AG09319 (cell line): ENCODE measurements around the gene VAPA.

Experiments used
- DNase-seq: peaks from one replicate; pipeline ENCODE4 v3.0.0-alpha.2; 2010; ENCODE audit warnings: low read depth; ENCODE audit errors: extremely low read depth
- TF ChIP-seq, protein P1 (sequence below): IDR thresholded peaks from 2 replicates; pipeline ENCODE4 v1.5.1; 2011; ENCODE audit warnings: low read depth, mild to moderate bottlenecking, inconsistent platforms, low read length, moderate library complexity

Gene VAPA

GRCh38 chr18:9933865-9934264 lies 20.0 kb downstream of the VAPA start:
- no peak for DNase-seq
- TF ChIP-seq, protein P1, sequence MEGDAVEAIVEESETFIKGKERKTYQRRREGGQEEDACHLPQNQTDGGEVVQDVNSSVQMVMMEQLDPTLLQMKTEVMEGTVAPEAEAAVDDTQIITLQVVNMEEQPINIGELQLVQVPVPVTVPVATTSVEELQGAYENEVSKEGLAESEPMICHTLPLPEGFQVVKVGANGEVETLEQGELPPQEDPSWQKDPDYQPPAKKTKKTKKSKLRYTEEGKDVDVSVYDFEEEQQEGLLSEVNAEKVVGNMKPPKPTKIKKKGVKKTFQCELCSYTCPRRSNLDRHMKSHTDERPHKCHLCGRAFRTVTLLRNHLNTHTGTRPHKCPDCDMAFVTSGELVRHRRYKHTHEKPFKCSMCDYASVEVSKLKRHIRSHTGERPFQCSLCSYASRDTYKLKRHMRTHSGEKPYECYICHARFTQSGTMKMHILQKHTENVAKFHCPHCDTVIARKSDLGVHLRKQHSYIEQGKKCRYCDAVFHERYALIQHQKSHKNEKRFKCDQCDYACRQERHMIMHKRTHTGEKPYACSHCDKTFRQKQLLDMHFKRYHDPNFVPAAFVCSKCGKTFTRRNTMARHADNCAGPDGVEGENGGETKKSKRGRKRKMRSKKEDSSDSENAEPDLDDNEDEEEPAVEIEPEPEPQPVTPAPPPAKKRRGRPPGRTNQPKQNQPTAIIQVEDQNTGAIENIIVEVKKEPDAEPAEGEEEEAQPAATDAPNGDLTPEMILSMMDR: no peak

DNA sequence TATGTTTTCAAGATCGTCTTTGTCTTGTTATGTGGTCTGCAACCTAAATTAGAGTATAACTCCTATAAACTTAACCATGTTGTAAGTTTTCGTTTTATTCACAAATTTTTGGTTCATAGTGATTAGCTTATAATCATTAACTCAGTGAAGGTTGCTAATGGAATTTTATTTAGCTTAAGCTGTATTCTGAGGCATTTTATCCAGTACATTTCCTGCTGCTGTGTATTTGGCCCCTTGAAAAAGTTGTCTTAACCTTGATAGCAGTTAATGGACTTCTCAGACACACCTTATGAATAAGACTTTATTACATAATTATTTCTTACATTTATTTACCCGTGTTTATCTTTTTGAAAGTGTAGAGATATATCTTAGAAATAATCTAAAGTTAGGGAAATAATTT lies 20.5 kb downstream of the VAPA start:
- TF ChIP-seq, protein P1: no peak
- no peak for DNase-seq

DNA sequence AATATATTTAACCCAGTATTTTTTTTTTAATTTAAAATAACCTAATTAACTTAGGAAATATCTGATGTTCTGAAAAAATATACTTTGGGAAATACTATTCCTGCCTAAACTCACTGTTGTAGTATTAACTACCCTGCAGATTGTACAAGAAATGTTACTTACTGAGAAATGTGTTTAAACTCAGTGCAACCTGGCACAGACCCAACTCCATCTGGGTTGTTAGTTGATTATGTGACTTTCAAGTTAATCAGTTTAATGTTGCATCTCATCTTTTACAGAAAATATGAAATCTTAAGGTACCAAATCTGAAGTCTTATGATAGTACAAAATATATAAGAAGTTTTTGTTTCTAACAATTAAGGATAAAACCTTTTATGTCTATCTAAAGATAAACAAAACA lies 27.3 kb downstream of the VAPA start:
- TF ChIP-seq, protein P1: no peak

DNA sequence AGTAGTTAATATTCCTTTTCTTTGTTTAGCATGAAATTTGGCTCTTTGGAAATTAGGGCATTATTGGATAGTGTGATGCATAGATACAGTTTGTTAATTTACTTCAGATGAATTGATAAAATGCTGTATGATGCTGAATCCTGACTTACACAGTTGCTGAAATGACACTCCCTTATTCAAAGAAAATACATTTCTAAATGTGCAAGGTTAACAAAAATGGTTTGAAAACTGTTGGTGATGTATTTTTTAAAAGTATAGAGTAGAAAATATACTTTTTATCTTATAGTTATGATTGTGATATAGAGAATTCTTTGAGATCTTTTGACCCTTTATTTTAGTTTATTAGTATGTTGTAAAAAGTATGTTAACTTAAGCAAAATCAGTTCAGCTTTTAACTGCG lies 27.8 kb downstream of the VAPA start:
- DNase-seq: no peak
- TF ChIP-seq, protein P1: no peak

More for the DNA sequence above, 27.3 kb downstream of the VAPA start:
- DNase-seq: no peak

DNA sequence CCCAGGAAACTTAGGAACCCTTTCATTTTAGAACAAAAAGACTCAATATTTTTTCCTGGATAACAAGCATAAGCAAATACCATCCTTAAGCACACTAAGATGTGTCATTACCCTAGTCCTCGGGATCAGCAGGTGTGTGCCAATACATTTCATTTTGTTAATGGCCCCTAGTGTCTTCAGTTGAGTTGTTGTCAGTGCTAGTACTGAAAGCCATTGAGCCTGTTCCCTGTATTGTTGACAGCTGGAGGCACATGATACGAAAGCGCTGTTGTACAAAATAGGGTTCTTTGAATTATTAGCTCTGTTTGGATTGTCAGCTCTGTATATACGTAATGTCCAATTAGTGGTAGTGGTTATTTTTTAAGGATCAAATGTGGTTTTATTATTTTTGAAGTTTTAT lies 29.5 kb downstream of the VAPA start:
- TF ChIP-seq, protein P1: no peak
- DNase-seq: no peak

DNA sequence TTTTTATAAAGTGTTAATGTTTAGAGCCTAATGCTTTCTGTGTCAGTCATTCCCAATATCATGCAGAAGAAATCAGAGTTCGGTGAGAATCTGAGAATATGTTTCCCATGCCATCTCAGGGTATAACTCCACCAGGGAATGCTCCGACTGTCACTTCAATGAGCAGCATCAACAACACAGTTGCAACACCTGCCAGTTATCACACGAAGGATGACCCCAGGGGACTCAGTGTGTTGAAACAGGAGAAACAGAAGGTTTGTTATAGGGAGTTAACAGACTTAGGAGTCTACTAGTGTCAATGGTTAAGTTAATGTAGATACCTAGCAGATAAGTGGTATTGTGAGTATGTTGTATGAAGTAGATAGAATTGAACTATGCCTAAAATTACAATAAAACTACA lies 31.0 kb downstream of the VAPA start:
- DNase-seq: no peak
- TF ChIP-seq, protein P1: no peak

DNA sequence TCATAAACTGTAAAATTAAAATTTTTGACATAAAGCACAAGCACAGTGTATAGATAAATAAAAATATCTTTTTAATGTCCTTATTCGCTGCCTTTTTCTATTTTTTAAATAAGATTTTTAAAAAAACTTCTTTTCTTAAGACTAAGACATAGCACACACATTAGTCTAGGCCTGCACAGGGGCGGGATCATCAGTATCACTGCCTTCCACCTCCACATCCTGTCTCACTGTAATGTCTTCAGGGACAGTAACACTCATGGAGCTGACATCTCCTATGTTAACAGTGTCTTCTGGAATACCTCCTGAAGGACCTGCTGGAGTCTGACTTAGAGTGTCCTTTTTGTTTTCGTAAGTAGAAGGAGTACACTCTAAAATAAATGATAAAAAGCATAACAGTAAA lies 33.0 kb downstream of the VAPA start:
- TF ChIP-seq, protein P1: no peak
- no peak for DNase-seq
